NCI-H446 treated with DMSO at 0.1 percent for 48 hours (cell line): ENCODE results near the gene SF3B2.
"Not testable (repeated sequence)": the region's sequence is repeated elsewhere in the genome, so short reads cannot be mapped to it uniquely, and the experiment has no call there.

Source experiments
- DNase-seq: peaks from one replicate; lab custom pipeline; 2025; lab: John Stamatoyannopoulos, UW

Gene SF3B2

DNA sequence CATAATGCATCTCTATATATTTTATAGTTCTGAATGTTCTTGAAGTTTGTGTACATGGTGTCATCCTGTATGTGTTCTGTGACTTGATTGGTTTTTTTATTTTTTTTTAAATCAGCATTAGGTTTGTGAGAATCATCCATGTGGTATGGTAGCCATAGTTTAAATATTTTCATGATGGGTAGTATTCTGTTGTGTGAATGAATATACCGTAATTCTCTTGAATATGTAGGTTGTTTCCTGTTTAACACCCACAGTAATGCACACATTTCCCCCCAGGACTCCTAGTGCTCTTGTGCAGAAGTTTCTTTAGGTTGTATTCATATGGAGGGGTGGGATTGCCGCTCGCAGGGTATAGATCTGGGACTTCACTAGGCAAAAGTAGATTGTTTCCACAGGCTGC lies 19.9 kb downstream of the SF3B2 start:
- DNase-seq, result no peak

GRCh38 chr11:66072518-66072917 lies 20.4 kb downstream of the SF3B2 start:
- no peak for DNase-seq

GRCh38 chr11:66073669-66074068 lies 21.5 kb downstream of the SF3B2 start:
- DNase-seq, result no peak

DNA sequence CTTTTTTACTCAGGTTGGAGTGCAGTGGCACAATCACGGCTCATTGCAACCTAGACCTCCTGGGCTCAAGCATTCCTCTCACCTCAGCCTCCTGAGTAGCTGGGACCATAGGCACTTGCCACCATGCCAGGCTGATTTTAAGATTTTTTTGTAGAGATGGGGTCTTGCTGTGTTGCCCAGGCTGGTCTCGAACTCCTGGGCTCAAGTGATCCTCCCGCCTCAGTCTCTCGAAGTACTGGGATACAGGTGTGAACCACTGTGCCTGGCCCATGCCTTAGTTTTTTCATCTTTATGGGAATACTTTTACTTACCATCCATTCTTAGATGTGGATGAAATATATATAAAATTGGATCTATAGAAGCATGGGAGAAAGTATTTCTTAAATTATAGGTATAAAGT lies 23.1 kb downstream of the SF3B2 start:
- no peak for DNase-seq

GRCh38 chr11:66076561-66076960 lies 24.4 kb downstream of the SF3B2 start:
- DNase-seq, result no peak

DNA sequence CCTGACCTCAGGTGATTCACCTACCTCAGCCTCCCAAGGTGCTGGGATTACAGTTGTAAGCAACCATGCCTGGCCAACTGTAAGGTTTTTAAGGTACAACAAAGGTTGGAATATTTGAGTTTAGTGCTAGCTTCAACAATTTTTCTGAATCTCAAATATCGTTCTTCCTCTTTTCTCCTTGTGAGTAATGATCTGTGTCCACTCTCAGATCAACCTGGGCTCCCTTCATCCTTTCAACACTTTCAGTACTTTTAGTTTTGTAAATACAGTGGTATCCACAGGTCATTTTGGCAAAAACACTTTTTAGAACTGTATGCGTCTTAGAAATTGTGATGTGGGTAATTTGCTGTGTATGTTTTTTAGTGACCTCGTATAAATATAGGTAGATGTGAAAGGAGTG lies 25.8 kb downstream of the SF3B2 start:
- DNase-seq, result no peak

DNA sequence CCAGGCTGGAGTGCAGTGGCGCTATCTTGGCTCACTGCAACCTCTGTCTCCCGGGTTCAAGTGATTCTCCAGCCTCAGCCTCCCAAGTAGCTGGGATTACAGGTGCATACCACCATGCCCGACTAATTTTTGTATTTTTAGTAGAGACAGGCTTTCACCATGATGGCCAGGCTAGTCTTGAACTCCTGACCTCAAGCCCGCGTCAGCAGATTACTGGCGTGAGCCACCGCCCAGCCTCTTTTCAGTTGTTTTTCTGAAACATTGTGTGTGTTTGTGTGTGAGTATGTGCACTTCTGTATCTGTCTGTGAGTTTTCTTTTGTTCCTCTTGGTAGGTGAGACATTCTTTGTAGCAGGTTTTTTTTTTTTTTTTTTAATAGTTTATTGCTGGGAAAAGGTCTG lies 26.8 kb downstream of the SF3B2 start:
- DNase-seq, result not testable (repeated sequence)

DNA sequence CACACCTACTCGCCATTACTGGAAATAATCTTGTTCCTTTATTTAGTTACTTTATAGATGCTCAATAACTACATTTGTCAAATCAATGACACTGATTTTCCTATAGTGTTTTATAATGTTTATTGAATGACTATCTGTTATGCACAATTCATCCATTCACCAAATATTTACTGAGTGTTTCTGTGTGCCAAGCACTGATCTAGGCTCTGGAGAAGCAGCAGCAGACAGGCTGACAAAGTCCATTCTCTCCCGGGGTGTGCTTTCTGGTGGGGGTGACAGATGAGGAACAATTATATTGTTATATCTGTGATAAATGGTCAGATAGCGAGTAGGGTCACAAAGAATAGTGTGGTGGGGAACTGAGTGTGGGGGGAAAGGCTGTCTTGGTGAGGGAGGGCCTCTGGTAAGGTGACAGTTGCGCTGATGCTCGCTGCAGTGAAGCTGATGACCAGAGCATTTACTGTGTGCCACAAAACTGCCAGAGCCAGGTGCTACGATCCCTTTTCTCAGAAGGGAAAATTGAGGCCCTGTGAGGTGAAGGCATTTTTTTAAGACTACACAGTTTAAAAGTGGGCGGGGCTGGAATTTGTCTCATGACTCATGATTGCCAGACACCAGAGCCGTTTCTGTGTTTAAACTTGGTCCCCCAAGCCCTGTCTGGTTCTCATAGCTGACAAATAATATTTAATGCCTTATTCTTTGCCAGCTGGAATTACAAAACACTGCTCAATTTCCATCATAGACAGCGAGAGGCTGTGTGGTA lies 28.1 kb downstream of the SF3B2 start:
- no peak for DNase-seq

GRCh38 chr11:66081505-66081904 lies 29.3 kb downstream of the SF3B2 start:
- DNase-seq, result no peak

DNA sequence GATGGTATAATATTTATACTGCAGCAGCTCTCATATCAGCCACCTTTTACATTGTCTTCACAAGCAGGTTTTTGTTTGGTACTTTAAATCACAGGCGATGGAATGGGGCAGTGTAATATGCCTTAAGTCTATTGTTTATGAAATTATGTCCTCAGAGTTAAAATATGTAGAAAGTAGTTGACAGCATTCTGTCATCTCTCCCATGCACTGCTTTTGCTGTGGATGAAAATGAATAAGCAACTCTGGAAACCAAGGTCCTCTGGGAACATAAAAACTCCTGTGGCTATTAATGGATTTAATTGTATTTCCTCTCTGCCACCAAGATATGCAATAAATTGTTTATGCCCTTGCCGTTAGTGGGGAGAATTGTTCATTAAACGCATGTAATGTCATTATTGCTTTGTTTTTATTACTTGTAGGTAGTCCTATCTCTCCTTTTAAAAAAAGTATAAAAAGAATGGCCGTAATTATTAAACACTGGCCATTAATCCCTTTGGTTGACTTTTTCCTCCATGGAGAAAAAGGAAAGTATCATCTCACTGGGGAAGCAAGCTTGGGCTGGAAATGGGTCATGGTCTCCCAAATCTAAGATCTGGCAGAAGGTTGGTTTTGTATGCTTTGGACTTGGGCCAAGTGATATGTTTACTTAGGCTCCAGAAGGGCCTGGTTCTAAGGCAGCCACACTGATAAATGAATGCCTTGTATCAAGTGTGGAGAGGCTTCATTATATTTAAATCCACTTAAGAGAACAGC lies 31.0 kb downstream of the SF3B2 start:
- peak; percentile 48 for DNase-seq

DNA sequence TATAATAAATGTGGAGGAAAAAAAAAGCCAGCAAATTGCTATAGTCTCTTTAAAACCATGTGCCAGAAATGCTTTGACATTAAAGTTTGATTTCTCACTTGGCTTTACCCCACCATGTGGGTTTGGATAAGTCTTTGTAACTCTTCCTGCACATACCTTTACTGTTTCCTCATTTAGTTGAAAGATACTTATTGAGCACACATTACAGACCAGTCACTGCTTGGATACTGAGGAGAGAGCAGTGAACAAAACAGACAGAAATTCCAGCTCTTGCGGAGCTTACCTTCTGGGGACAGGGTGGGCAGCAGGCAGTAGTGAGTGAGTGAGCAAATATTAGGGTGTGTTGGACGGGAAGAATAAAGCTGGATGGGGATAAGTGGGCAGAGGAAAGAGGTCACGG lies 31.6 kb downstream of the SF3B2 start:
- DNase-seq, result no peak

DNA sequence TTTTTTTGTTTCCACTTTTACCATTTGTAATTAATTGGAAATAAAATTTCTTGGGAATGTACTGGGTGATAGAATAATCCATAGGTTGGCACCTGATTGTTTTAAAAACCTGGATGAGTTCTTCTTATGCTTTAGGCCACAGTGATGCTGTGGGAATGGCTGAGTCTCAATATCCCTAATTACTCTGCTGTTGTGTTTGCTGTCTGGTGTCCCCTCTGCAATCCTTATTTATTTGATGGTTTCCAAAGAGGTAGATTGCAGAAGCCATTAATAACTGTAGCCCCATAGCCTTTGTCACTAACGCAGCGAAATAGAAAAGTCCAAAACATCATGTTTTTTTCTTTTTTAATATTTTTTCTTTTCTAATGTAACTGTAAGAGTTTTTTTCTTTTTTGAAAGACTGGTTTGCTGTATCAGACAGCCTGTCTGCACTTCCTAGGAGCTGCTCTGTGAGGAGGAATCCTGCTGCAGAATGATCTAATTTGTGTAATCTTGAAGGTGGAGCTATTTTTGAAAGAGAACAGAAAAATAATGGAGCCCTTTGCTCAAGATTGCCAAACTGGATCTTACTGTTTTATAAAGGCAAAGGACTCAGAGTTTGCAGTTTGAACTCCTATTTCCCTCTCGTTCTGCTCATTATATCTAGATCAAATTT lies 32.8 kb downstream of the SF3B2 start:
- no peak for DNase-seq

DNA sequence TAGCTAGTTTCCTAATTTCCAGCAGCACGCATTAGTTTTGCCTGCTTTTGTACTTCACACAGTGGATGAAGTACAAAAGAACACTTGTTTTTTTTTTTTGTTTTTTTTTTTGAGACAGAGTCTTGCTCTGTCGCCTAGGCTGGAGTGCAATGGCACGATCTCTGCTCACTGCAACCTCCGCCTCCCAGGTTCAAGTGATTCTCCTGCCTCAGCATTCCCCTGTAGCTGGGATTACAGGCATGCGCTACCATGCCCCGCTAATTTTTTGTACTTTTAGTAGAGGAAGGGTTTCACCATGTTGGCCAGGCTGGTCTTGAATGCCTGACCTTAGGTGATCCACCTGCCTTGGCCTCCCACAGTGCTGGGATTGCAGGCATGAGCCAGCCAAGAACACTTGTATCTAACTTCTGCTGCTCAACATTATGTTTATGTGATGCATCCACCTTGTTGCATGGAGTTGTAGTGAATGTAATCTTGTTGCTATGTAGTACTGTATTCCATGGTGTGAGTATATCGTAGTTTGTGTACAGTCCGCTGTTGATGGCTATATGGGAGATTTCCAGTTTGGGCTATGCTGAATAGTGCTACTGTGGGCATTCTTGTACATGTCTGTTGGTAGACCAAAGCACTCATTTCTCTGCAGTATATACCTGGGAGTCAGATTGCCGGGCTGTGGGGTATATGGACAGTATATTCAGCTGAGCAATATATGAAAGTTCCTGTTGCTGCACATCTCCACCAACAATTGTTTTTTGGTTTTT lies 35.2 kb downstream of the SF3B2 start:
- DNase-seq, result no peak

DNA sequence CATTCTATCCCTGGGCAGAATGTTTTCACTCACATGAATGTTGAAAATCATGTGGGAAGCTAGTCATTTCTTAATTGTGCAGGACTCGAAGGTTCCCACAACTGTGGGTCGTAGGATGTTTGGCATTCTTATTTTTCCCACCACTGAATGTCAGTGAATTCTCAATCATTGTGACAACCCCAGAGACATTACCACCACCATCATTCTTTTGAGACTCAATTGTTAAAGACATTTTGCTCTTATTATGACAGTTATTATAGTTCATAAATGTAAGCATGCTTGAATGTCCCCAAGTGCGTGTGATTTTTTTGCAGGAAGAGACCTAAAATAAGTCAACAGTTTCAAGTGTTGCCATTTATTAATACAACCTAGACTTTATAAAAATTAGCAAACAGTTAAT lies 36.9 kb downstream of the SF3B2 start:
- no peak for DNase-seq

GRCh38 chr11:66090288-66090687 lies 38.1 kb downstream of the SF3B2 start:
- DNase-seq, result no peak

- DNase-seq, result not testable (repeated sequence)
Observed at GRCh38 chr11:66092125-66092524, 40.0 kb downstream of the SF3B2 start.

DNA sequence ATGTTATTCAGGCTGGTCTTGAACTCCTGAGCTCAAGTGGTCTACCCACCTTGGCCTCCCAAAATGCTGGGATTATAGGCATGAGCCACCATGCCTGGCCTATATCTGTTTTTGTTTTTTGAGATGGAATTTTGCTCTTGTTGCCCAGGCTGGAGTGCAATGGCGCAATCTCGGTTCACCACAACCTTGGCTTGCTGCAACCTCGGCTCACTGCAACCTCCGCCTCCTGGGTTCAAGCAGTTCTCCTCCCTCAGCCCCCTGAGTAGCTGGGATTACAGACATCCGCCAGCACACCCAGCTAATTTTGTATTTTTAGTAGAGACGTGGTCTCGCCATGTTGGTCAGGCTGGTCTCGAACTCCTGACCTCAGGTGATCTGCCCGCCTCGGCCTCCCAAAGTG lies 47.6 kb downstream of the SF3B2 start:
- not testable (repeated sequence) for DNase-seq

DNA sequence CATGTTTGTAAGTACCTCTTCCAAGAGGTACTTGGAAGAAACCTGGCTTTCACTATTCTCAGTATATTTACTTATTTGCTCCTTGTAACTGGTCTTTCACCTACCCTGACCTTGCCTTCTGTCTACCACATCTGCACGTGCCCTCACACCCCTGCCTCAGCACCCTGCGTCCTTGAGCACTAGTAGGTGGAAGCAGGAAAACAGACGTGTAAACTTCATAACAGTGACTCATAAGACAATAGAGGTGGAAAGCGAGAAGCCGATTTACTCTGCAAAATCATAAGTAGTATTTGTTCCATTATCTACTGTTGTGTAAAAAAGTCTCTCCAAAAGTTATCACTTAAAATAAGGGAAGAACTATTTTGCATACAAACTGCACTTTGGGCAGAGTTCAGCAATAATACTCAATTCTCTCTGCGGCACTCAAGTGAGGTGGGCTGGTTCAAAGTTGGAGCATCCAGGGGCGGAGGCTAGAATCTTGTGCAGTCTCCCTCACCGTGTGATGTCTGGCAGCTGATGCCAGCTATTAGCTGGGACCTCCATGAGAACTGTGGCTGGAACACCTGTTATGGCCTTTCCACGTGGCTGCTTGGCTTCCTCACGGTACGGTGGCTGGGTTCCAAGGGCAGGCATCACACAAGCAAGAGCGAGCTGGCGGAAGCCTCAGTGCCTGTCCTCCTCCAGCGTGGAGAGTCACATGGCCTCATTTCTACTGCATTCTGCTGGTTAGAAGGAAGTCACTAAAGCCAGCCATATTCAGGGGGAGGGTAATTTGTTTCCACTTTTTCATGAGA lies 48.3 kb downstream of the SF3B2 start:
- no peak for DNase-seq

GRCh38 chr11:66101066-66101464 lies 48.9 kb downstream of the SF3B2 start:
- DNase-seq, result no peak

DNA sequence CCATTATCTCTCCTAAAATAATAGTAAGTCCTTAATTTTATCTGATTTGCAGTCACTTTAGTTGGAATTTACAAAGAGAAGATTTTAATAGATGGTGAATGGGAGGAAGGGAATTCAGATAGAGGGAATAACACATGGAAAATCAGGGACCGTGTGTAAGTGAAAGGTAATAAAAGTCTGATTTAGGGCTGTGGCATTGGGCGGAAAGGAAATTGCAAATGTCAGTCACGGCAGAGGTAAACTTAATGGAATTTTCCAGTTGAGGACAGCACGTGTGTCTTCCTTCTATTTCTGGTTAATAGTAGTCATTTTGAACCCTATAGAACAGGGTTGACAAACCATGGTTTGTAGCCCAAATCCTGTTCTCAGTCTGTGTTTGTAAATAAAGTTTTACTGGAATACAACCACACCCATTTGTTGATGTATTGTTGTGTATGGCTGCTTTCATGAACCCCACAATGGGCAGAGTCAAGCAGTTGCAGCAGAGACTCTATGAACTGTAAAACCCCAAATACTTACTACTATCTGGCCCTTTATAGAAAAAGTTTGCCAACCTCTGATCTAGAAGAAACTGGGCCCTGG lies 52.0 kb downstream of the SF3B2 start:
- DNase-seq, result no peak
